T1000 (cell line): Measurements from ENCODE around the gene OSBPL6.
A peak's percentile ranks its signal among the peaks of the same experiment; 100 is the strongest.
"Not testable (repeated sequence)": the region's sequence is repeated elsewhere in the genome, so short reads cannot be mapped to it uniquely, and the experiment has no call there.

ENCODE experiments used
- DNase-seq: peaks from one replicate; lab custom pipeline; 2025; ENCODE audit warnings: mixed read lengths; lab: John Stamatoyannopoulos, UW

Gene OSBPL6

GRCh38 chr2:178403671-178404306 is 209.5 kb downstream of the OSBPL6 start:
- no peak for DNase-seq

GRCh38 chr2:178404368-178404767 is 210.1 kb downstream of the OSBPL6 start:
- no peak for DNase-seq

GRCh38 chr2:178409261-178409660 is 214.9 kb downstream of the OSBPL6 start:
- no peak for DNase-seq

- no peak for DNase-seq
Measured at GRCh38 chr2:178412047-178412446, 217.7 kb downstream of the OSBPL6 start.

GRCh38 chr2:178412453-178412852 is 218.1 kb downstream of the OSBPL6 start:
- not testable (repeated sequence) for DNase-seq

GRCh38 chr2:178413472-178414265 is 219.4 kb downstream of the OSBPL6 start:
- DNase-seq = peak; percentile 70

- peak; percentile 80 for DNase-seq
Measured at GRCh38 chr2:178414266-178415247, 220.2 kb downstream of the OSBPL6 start.

GRCh38 chr2:178415979-178416378 is 221.7 kb downstream of the OSBPL6 start:
- no peak for DNase-seq

GRCh38 chr2:178417916-178418315 is 223.6 kb downstream of the OSBPL6 start:
- no peak for DNase-seq

- DNase-seq = no peak
Measured at GRCh38 chr2:178418426-178418825, 224.1 kb downstream of the OSBPL6 start.

- DNase-seq = no peak
Measured at GRCh38 chr2:178419123-178419522, 224.8 kb downstream of the OSBPL6 start.

- no peak for DNase-seq
Measured at GRCh38 chr2:178420463-178420999, 226.2 kb downstream of the OSBPL6 start.

- DNase-seq = no peak
Measured at GRCh38 chr2:178422097-178422496, 227.8 kb downstream of the OSBPL6 start.

- not testable (repeated sequence) for DNase-seq
Measured at GRCh38 chr2:178423746-178424145, 229.4 kb downstream of the OSBPL6 start.

- no peak for DNase-seq
Measured at GRCh38 chr2:178425255-178425827, 231.0 kb downstream of the OSBPL6 start.

GRCh38 chr2:178426388-178426787 is 232.1 kb downstream of the OSBPL6 start:
- DNase-seq = no peak

GRCh38 chr2:178427458-178427857 is 233.1 kb downstream of the OSBPL6 start:
- no peak for DNase-seq

- no peak for DNase-seq
Measured at GRCh38 chr2:178428396-178428806, 234.1 kb downstream of the OSBPL6 start.

GRCh38 chr2:178429336-178429735 is 235.0 kb downstream of the OSBPL6 start:
- no peak for DNase-seq

GRCh38 chr2:178436662-178437061 is 242.3 kb downstream of the OSBPL6 start:
- DNase-seq = no peak

- no peak for DNase-seq
Measured at GRCh38 chr2:178441426-178441825, 247.1 kb downstream of the OSBPL6 start.
